ENCODE results near the gene GNG7. TPM values are rescaled to one million over a fixed set of nuclear protein-coding genes. Genes with fewer than 3 reads are reported as not detected.
"Not testable (repeated sequence)": the region's sequence is repeated elsewhere in the genome, so short reads cannot be mapped to it uniquely, and the experiment has no call there.

GNG7 gene
- total RNA-seq, 1 donor from 2014 or later, result 11.3 TPM

GRCh38 chr19:2547721-2548120, 154.8 kb downstream of the GNG7 start:
- Mint-ChIP-seq H3K9me3 (ENCODE audit: low read depth) (no peaks in the 10 kb centered on the region), H3K4me1 (ENCODE audit: low read depth) (peaks cover 17% of the 10 kb centered on the region), H3K36me3 (ENCODE audit: insufficient read depth) (no peaks in the 10 kb centered on the region), H3K27me3 (peaks cover 5% of the 10 kb centered on the region), H3K4me3 (ENCODE audit: low read depth) (no peak overlapping the region), H3K27ac (peak overlapping the region; percentile 96)
- TF ChIP-seq CTCF (IDR thresholded peaks at IDR 0.05; ENCODE audit: unreplicated experiment), result no peak
- DNase-seq (ENCODE audit: low spot score, unreplicated experiment), result no peak

DNA sequence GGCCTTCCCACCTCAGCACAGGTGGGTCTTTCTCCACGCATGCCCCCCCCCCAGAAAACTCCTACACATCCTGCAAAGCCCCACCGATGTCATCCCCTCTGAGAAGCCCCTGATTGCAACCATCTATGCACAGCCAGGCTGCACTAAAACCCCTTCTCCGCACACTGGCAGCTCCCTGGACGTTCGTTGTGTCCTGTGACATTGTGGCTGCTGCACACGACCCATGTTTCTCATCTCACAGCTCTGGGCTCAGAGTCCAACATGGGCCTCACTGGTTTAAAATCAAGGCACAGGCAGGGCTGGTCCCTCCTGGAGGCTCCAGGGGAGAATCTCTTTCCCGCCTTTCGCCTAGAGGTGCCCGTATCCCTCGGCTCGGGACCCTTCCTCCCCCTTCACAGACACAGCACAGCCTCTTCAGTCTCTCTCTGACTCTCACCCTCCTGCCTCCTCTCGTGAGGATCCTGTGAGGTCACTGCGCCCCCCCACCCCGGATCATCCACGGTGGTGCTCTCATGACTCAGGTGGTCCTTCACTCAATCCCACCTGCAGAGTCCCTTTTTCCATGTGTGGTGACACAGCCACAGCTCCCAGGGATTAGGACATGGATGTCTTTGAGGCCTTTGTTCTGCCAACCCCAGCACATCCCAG, 155.3 kb downstream of the GNG7 start:
- DNase-seq (ENCODE audit: low spot score, unreplicated experiment), result no peak
- TF ChIP-seq CTCF (IDR thresholded peaks at IDR 0.05; ENCODE audit: unreplicated experiment), result no peak
- Mint-ChIP-seq H3K4me1 (ENCODE audit: low read depth) (peaks cover 19% of the 10 kb centered on the region), H3K27me3 (peaks cover 5% of the 10 kb centered on the region), H3K9me3 (ENCODE audit: low read depth) (no peaks in the 10 kb centered on the region), H3K4me3 (ENCODE audit: low read depth) (no peak overlapping the region), H3K27ac (peak overlapping the region; percentile 96), H3K36me3 (ENCODE audit: insufficient read depth) (no peaks in the 10 kb centered on the region)

- TF ChIP-seq CTCF (IDR thresholded peaks at IDR 0.05; ENCODE audit: unreplicated experiment), result no peak
- Mint-ChIP-seq H3K9me3 (ENCODE audit: low read depth) (no peaks in the 10 kb centered on the region), H3K36me3 (ENCODE audit: insufficient read depth) (no peaks in the 10 kb centered on the region), H3K27me3 (peaks cover 5% of the 10 kb centered on the region), H3K27ac (peak overlapping the region; percentile 96), H3K4me3 (ENCODE audit: low read depth) (no peak overlapping the region), H3K4me1 (ENCODE audit: low read depth) (peaks cover 19% of the 10 kb centered on the region)
- DNase-seq (ENCODE audit: low spot score, unreplicated experiment), result peak; percentile 53
These were observed 156.1 kb downstream of the GNG7 start for GRCh38 chr19:2546128-2547032.

- peak overlapping the region; percentile 76 for H3K27ac Mint-ChIP-seq
- H3K4me3 Mint-ChIP-seq (ENCODE audit: low read depth); H3K9me3 Mint-ChIP-seq (ENCODE audit: low read depth); H3K36me3 Mint-ChIP-seq (ENCODE audit: insufficient read depth); H3K27me3 Mint-ChIP-seq; DNase-seq (ENCODE audit: low spot score, unreplicated experiment): not testable (repeated sequence)
- peaks cover 20% of the 10 kb centered on the region for H3K4me1 Mint-ChIP-seq (ENCODE audit: low read depth)
These were observed 156.9 kb downstream of the GNG7 start for GRCh38 chr19:2545416-2546127.

- no peak for TF ChIP-seq CTCF (IDR thresholded peaks at IDR 0.05; ENCODE audit: unreplicated experiment)
- no peak overlapping the region for H3K4me3 Mint-ChIP-seq (ENCODE audit: low read depth)
- H3K27me3 Mint-ChIP-seq, result peaks cover 5% of the 10 kb centered on the region
- no peaks in the 10 kb centered on the region for H3K36me3 Mint-ChIP-seq (ENCODE audit: insufficient read depth)
- H3K4me1 Mint-ChIP-seq (ENCODE audit: low read depth), result peaks cover 20% of the 10 kb centered on the region
- no peak for DNase-seq (ENCODE audit: low spot score, unreplicated experiment)
- no peaks in the 10 kb centered on the region for H3K9me3 Mint-ChIP-seq (ENCODE audit: low read depth)
- H3K27ac Mint-ChIP-seq, result peak overlapping the region; percentile 24
These were observed 157.7 kb downstream of the GNG7 start for GRCh38 chr19:2544576-2545415.
